GM20431 (cell line): Measurements from ENCODE around the gene BASP1.

Experiments used
- in situ Hi-C: fragments of 300-500 bp; cut with MseI, MboI; formaldehyde crosslinking; loops from one replicate; pipeline ENCODE4 v1.15.0; 2020; ENCODE audit warnings: low sequenced_read_pairs; ENCODE audit not compliant: unreplicated experiment

BASP1 gene

GRCh38 chr5:17217493-17218352, at the start of gene BASP1:
Gene BASP1, plus strand, starts transcription at chr5:17217631. Its CDS starts 57,586 bp downstream, at chr5:17275217.
- in situ Hi-C loops: loop anchor here (10.0 kb wide), 1 partner anchor 1087 kb away; no protein-coding TSS in a partner anchor

- in situ Hi-C loops: no loop called here
Measured at GRCh38 chr5:17169507-17169906, 47.9 kb upstream of the BASP1 start.

GRCh38 chr5:17172791-17173190, 44.6 kb upstream of the BASP1 start:
- in situ Hi-C loops: no loop called here

GRCh38 chr5:17174965-17175364, 42.5 kb upstream of the BASP1 start:
- in situ Hi-C loops: loop anchor here (25.0 kb wide), 1 partner anchor 388 kb away; no protein-coding TSS in a partner anchor

GRCh38 chr5:17177501-17178372, 39.7 kb upstream of the BASP1 start:
- in situ Hi-C loops: loop anchor here (25.0 kb wide), 1 partner anchor 390 kb away; no protein-coding TSS in a partner anchor

- in situ Hi-C loops: loop anchor here (25.0 kb wide), 1 partner anchor 391 kb away; no protein-coding TSS in a partner anchor
Measured at GRCh38 chr5:17178373-17178675, 39.1 kb upstream of the BASP1 start.

GRCh38 chr5:17180330-17180843, 37.0 kb upstream of the BASP1 start:
- in situ Hi-C loops: loop anchor here (25.0 kb wide), 1 partner anchor 393 kb away; no protein-coding TSS in a partner anchor

- in situ Hi-C loops: loop anchor here (25.0 kb wide), 1 partner anchor 394 kb away; no protein-coding TSS in a partner anchor
Measured at GRCh38 chr5:17180864-17181723, 36.3 kb upstream of the BASP1 start.

GRCh38 chr5:17182494-17182893, 34.9 kb upstream of the BASP1 start:
- in situ Hi-C loops: loop anchor here (25.0 kb wide), 1 partner anchor 395 kb away; no protein-coding TSS in a partner anchor

GRCh38 chr5:17182981-17183380, 34.5 kb upstream of the BASP1 start:
- in situ Hi-C loops: loop anchor here (25.0 kb wide), 1 partner anchor 396 kb away; no protein-coding TSS in a partner anchor

- in situ Hi-C loops: loop anchor here (25.0 kb wide), 1 partner anchor 397 kb away; no protein-coding TSS in a partner anchor
Measured at GRCh38 chr5:17183831-17184230, 33.6 kb upstream of the BASP1 start.

GRCh38 chr5:17184588-17184987, 32.8 kb upstream of the BASP1 start:
- in situ Hi-C loops: loop anchor here (25.0 kb wide), 1 partner anchor 397 kb away; no protein-coding TSS in a partner anchor

GRCh38 chr5:17185349-17185748, 32.1 kb upstream of the BASP1 start:
- in situ Hi-C loops: loop anchor here (25.0 kb wide), 1 partner anchor 398 kb away; no protein-coding TSS in a partner anchor

- in situ Hi-C loops: loop anchor here (25.0 kb wide), 1 partner anchor 398 kb away; no protein-coding TSS in a partner anchor
Measured at GRCh38 chr5:17185773-17186172, 31.7 kb upstream of the BASP1 start.

- in situ Hi-C loops: loop anchor here (25.0 kb wide), 1 partner anchor 399 kb away; no protein-coding TSS in a partner anchor
Measured at GRCh38 chr5:17186256-17186655, 31.2 kb upstream of the BASP1 start.

- in situ Hi-C loops: loop anchor here (25.0 kb wide), 1 partner anchor 400 kb away; no protein-coding TSS in a partner anchor
Measured at GRCh38 chr5:17187011-17187785, 30.2 kb upstream of the BASP1 start.

GRCh38 chr5:17187786-17188170, 29.7 kb upstream of the BASP1 start:
- in situ Hi-C loops: loop anchor here (25.0 kb wide), 1 partner anchor 400 kb away; no protein-coding TSS in a partner anchor
